Suppressor macrophage (primary cell): Measurements from ENCODE around the gene ZSWIM5.
"Not testable (repeated sequence)": the region's sequence is repeated elsewhere in the genome, so short reads cannot be mapped to it uniquely, and the experiment has no call there.

Experiments
- DNase-seq, 4 experiments: peaks; one replicate each; pipeline ENCODE4 v3.0.0-alpha.2; 2020 to 2022

Gene ZSWIM5

DNA sequence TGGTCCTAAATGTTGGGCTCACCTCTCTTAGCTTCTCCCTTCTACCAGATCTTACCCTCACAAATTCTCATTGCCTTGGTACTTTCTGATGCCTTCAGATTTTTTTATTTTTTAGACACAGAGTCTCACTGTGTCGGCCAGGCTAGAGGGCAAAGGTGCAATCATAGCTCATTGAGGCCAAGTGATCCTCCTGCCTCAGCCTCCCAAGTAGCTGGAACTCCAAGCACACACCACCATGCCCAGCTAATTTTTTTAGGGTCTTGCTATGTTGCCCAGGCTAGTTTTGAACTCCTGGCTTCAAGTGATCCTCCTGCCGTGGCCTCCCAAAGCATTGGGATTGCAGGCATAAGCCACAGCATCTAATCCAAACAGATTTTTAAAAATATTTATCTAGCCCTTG lies 69.4 kb downstream of the ZSWIM5 start:
- DNase-seq = no peak

DNA sequence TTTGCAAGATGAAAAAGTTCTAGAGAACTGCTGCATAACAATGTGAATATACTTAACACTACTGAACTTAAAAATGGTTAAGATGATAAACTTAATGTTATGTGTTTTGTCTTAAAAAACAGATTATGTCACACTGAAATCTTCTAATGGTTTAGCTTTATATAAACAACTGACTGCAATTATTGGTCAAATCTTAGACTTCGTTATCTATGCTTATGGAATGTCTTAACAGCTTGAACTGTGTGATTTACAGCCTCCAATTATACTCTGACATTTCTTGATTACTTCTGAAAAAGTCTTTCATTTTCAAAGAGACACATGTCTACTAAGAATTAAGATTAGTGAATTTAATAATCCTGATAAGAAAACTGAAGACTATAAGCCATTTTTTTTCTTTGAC lies 71.1 kb downstream of the ZSWIM5 start:
- no peak for DNase-seq

DNA sequence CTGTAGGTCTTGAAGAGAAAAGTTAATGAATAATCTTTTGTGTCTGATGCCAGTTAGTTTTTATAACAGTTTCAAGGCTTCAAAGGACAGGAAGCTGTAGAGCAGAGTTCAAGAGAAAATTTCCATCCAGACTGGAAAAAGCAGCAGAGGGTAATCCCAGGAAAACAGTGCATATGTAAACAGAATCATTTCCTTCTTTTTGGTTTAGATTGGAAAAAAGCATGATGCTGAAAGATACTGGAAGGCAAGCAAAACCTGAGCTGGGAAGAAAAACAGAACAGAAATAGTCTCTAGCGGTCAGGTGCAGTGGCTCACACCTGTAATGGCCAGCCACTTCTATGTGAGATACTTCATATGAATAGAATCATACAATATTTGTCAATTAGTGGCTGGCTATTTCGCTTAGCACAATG lies 71.9 kb downstream of the ZSWIM5 start:
- no peak for DNase-seq

DNA sequence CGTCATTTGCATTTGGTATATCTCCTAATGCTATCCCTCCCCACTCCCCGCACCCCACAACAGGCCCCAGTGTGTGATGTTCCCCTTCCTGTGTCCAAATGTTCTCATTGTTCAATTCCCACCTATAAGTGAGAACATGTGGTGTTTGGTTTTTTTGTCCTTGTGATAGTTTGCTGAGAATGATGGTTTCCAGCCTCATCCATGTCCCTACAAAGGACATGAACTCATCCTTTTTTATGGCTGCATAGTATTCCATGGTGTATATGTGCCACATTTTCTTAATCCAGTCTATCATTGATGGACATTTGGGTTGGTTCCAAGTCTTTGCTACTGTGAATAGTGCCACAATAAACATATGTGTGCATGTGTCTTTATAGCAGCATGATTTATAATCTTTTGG lies 73.7 kb downstream of the ZSWIM5 start:
- DNase-seq = not testable (repeated sequence)

DNA sequence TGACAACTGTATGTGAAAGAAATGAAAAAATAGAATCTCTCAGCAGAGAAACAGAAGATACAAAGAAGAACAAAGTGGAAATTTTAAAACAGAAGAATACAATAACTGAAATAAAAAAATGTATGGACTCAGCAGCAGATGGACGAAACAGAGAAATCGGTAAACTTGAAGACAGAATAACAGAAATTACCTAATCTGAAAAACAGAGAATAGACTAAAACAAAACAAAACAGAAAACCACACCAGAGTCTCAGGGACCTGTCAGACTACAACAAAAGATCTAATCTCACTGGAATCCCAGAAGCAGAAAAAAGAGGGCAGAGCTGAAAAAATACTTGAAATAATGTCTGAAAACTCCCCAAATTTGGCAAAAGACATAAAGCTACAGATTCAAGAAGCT lies 83.0 kb downstream of the ZSWIM5 start:
- DNase-seq = no peak

DNA sequence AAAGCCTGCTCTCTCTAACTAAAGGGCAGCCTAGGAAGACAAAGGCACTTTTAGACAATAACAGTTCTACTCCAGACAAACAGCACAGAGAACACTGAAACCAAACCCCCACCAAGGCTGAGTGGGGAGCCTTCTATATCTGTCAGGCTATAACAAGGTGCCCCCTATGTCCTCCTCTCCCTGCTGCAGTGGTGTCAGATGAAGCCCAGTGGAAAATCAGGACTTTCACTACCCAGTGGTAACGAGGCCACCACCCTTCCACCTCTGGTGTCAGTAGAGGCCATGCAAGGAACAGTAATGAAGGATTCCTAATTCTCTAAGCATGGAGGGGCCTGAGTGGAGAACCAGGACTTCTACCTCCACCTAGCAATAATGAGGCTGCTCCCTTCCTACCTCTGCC lies 83.7 kb downstream of the ZSWIM5 start:
- DNase-seq = no peak

DNA sequence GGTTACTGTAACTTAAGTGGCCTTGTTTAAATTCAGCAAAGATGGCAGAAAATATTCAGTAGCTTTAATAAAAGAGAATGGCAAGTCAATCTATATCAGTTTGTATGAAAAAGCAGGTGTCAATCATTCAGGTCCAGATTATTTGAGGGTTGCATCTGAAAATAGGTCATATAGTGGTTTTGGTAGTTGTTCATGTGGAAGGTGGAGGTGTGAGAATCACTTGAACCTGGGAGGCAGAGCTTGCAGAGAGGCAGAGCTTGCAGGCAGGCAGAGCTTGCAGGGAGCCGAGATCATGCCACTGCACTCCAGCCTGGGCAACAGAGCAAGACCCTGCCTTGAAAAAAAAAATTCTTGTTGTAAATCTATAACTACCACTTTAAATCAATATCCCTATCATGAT lies 88.6 kb downstream of the ZSWIM5 start:
- no peak for DNase-seq

DNA sequence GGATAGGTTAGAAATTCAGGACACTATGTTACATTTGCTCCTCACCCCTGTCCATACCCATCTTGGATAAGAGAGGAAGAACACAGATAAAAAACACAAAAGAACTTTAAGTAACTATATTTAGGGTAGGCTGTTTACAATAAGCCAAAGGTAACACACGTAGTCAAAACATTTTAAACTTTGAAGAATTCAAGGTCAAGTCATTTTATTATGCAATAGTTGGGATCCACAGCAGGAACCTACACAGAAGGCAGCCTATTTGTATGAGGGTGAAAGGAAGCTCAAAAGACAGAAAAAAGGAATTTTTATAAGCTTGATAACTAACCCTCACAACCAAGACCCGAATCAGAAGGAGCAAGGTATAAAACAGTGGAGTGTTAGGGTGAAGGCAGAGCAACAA lies 89.6 kb downstream of the ZSWIM5 start:
- no peak for DNase-seq

DNA sequence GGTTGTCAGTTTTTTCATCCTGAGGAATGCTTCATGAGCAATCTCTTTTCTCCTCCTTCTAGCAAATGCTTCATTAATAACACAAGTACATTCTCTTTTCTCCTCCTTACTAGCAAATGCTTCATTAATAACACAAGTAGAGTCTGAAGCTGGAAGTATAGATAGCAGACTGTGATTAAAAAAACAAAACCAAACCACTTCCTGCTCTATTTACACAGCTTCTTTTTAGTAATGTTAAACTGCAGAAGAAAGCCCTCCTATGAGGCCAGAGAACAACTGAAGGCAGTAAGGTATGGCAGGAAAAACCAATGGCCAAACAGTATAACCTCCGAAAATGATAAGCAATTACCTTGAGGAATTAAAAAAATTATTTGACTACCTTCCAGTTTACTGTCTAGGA lies 90.1 kb downstream of the ZSWIM5 start:
- no peak for DNase-seq

DNA sequence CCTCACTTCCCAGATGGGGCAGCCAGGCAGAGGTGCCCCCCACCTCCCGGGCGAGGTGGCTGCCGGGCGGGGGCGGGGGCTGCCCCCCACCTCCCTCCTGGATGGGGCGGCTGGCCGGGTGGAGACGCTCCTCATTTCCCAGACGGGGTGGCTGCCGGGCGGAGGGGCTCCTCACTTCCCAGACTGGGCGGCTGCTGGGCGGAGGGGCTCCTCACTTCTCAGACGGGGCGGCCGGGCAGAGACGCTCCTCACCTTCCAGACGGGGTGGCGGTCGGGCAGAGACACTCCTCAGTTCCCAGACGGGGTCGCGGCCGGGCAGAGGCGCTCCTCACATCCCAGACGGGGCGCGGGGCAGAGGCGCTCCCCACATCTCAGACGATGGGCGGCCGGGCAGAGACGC lies 91.2 kb downstream of the ZSWIM5 start:
- DNase-seq = not testable (repeated sequence)

DNA sequence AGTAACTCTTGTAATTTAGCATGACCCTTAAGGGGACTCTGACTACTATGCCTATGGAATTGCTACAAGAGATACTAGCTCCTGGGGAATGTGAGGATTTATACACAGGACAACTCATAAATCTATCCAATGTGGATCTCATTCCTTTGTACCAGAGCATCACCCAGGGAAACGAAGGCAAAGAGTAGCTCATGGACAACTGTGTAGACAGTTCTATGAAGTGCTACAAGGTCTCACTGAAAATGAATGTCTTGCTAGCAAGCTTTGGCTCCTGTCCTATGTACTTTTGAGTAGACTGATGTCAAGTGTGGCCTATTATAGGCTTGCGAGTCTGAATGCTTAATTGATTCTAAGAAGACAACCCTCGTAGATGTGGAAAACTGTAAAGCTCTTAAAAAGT lies 93.7 kb downstream of the ZSWIM5 start:
- no peak for DNase-seq

DNA sequence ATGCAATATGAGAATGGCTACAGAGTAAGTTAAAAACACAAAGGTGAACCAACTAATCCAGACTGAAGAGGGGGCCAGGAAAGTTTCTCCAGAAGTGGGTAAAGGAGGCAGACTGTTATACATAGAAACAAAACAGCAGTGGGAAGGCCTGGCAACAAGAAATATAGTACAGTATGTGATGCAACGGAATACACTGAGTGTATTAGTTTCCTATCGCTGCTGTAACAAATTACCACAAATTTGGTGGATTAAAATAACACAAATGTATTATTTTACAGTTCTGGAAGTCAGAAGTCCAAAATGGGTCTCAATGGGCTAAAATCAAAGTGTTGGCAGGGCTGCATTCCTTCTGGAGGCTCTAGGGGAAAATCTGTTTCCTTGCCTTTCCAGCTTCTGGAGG lies 95.2 kb downstream of the ZSWIM5 start:
- DNase-seq = no peak

DNA sequence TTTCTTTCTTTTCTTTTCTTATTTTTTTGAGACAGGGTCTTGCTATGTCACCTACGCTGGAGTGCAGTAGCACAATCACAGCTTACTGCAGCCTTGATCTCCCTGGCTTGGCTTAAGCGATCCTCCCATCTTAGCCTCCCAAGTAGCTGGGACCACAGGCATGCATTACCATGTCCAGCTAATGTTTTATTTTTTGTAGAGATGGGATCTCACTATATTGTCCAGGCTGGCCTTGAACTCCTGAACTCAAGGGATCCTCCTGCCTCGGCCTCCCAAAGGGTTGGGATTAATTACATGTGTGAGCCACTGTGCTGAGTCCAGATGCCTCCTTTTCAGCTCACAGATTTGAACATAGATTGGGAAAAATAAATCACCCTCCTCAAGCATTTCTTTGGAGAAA lies 98.6 kb downstream of the ZSWIM5 start:
- DNase-seq = no peak

DNA sequence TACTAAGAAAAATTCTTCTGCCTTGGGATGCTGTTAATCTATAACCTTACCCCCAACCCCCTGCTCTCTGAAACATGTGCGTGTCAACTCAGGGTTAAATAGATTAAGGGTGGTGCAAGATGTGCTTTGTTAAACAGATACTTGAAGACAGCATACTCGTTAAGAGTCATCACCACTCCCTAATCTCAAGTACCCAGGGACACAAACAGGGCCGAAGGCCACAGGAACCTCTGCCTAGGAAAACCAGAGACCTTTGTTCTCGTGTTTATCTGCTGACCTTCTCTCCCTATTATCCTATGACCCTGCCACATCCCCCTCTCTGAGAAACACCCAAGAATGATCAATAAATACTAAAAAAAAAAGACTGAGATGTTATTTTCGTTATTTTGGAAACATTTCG lies 99.5 kb downstream of the ZSWIM5 start:
- not testable (repeated sequence) for DNase-seq

DNA sequence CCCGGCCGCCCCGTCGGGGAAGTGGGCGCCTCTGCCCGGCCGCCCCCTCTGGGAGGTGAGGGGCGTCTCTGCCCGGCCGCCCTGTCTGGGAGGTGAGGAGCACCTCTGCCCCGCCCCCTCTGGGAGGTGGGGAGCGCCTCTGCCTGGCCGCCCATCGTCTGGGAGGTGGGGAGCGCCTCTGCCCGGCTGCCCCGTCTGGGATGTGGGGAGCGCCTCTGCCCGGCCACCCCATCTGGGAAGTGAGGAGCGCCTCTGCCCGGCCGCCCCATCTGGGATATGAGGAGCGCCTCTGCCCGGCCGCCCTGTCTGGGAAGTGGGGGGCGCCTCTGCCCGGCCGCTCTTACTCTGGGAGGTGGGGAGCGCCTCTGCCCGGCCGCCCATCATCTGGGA lies 100.3 kb downstream of the ZSWIM5 start:
- DNase-seq = not testable (repeated sequence)

DNA sequence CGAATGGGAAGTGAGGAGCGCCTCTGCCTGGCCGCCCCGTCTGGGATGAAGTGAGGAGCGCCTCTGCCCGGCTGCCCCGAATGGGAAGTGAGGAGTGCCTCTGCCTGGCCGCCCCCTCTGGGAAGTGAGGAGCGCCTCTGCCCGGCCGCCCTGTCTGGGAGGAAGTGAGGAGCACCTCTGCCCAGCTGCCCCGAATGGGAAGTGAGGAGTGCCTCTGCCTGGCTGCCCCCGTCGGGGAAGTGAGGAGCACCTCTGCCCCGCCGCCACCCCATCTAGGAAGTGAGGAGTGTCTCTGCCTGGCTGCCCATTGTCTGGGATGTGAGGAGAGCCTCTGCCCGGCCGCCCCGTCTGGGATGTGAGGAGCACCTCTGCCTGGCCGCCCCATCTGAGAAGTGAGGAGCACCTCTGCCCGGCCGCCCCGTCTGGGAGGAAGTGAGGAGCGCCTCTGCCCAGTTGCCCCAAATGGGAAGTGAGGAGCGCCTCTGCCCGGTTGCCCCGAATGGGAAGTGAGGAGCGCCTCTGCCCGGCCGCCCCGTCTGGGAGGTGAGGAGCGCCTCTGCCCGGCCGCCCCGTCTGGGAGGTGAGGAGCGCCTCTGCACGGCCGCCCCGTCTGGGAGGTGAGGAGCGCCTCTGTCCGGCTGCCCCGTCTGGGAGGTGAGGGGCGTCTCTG lies 100.8 kb downstream of the ZSWIM5 start:
- DNase-seq = not testable (repeated sequence)

DNA sequence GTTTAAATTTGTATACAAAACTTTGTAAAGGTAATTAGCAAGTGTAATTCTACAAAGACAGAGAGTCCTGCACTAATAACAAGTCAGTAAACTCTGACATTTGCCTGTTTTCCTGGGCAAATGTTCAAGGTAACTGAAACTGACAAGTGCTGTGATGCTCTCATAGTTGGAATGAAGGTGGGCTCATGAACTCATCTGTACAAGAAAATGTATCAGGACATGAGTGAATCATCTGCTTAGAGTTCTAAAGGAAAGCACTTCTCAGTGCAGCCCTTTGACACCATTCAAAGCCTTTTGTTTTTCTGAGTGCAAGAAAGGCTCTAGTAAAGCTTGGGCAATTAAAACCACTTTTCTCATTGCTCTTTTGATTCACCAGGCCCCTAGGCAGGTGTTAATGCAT lies 102.9 kb downstream of the ZSWIM5 start:
- DNase-seq = no peak

DNA sequence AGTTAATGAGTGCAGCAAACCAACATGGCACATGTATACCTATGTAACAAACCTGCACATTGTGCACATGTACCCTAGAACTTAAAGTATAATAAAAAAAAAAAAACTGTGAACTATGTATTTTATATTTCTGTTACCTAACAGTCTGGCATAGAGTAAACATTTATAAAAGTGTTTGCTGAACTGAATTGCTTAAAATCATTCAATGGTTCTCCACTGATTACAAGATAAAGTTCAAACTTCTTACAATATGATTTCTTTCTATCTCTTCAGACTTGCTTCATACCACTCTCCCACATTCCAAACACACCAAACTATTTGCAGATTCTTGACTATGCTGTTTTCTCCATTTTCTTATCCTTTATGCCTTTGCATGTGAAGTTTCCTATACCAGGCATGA lies 104.5 kb downstream of the ZSWIM5 start:
- no peak for DNase-seq

DNA sequence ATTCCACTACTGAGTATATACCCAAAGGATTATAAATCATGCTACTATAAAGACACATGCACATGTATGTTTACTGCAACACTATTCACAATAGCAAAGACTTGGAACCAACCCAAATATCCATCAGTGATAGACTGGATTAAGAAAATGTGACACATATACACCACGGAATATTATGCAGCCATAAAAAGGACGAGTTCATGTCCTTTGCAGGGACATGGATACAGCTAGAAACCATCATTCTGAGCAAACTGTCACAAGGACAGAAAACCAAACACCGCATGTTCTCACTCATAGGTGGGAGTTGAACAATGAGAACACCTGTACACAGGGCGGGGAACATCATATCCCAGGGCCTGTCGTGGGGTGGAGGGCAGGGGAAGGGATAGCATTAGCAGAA lies 104.9 kb downstream of the ZSWIM5 start:
- not testable (repeated sequence) for DNase-seq

DNA sequence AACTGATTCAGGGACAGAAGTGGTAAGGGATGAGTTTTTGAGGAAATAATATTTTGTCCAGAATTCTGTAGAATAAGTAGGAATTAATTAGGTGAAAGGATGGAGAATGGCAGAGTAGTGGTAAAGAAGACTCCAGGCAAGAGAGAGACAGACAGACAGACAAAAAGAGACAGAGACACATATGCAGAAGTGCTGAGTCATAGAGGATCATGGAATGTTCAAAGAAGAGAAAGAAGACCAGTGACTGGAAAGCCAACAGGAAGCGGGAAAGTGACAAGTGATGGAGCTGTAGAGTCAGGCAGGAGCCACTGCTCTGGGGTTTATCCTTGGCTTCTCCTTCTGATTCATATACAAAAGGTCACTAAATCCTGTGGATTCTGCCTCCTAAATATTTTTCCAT lies 108.5 kb downstream of the ZSWIM5 start:
- DNase-seq = no peak

DNA sequence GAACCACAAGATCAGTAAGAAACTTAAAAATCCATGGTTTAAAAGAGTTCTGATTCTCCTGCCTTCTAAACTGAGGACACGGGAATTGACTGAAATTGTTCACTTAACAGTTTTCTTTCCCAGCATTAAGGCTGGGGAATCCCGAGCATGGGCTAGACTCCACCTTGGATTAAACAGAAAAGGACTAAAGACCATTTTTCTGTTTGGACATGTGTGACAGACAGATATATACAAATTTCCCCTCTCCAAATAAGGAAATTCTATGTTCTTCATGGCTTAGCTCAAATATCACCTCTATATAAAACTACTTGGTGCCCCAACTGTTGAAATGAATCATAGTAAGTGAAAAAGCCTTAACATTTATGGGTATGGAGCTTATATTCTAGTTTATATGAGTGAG lies 109.3 kb downstream of the ZSWIM5 start:
- DNase-seq = no peak

DNA sequence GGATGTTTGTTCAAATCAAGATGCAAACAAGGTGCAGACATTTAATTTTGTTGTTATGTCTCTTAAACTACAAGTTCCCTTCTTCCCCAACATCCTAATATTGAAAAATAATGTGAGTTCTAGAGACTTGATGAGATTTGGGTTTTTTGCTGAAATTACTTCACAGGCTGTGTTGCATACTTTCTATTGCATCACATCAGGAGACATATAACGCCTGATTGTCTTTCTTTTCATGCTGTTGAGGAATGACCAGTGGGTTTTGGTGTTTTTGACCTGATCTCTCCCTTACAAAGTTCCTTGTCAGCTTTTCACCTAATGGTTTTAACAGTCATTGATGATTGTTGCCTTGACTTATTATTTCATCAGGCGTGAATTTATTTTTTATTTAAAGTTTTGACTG lies 111.0 kb downstream of the ZSWIM5 start:
- no peak for DNase-seq

DNA sequence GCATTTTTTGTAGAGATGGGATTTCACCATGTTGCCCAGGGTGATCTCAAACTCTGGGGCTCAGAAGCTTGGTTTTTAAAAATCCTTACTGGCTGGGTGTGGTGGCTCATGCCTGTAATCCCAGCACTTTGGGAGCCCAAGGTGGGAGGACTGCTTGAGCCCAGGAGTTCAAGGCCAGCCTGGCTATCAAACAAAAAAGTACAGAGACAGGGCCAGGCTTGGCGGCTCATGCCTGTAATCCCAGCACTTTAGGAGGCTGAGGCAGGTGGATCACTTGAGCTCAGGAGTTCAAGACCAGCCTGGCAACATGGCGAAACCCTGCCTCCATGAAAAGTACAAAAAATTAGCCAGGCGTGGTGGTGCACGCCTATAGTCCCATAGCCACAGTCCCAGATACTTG lies 112.0 kb downstream of the ZSWIM5 start:
- not testable (repeated sequence) for DNase-seq

DNA sequence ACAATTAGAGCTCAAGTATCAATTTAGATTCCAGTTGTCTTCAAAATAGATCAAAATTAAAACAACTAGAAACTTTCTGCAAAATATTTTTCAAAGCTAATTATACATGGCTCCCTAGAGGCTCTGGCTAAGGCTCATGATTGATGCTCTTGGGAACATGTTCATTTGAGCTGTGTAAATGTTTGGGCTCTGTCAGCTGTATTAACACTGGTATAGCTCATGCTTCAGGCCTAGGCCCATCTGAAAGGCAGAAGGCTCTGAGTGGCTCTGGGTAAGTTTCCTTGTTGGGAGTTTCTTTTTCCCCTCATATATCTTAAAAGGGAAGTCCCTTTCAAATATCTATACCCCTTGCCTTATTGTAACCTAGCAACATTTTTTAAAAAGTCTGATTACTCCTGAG lies 113.1 kb downstream of the ZSWIM5 start:
- no peak for DNase-seq

DNA sequence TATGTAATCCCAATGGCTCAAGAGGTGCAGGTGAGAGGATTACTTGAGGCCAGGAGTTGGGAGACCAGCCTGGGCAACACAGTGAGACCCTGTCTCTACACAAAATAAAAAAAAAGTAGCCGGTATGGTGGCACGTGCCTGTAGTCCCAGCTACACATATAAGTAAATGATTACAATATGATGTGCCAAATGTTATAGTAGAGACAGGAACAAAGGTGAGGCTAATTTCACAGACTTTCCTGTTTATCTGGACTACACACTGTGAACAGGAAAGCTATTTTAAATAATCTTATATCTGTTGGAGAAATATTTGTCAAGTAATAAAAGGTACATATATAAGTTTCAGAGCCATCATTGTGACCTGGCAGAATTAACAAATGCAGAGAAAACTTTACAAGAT lies 116.7 kb downstream of the ZSWIM5 start:
- DNase-seq = no peak
